Prostate gland (tissue), 2 donors: ENCODE results near the gene FREM2. TPM values are rescaled to one million over a fixed set of nuclear protein-coding genes. Genes with fewer than 3 reads are reported as not detected.

Experiments used
- DNase-seq: peaks from one replicate; pipeline ENCODE4 v3.0.0-alpha.2; 2019; ENCODE audit warnings: low spot score
- H3K27ac ChIP-seq, 2 donors: fragments of 200-600 bp; sonication (generic); 2 replicates each; pipeline ENCODE4 v1.5.1; 2017 to 2019
- H3K27me3 ChIP-seq: fragments of 200-600 bp; sonication (generic); replicated peaks from 2 replicates; pipeline ENCODE4 v1.5.1; 2019; ENCODE audit not compliant: insufficient read depth
- H3K36me3 ChIP-seq, 2 donors: fragments of 200-600 bp; sonication (generic); 1 replicate in 1 of 2; 2 replicates in 1 of 2; pipeline versions ENCODE4 v1.5.1 to v1.8.1; 2017 to 2019
- H3K4me1 ChIP-seq: fragments of 200-600 bp; sonication (generic); replicated peaks from 2 replicates; pipeline ENCODE4 v1.5.1; 2019
- H3K4me3 ChIP-seq, 2 donors: fragments of 200-600 bp; sonication (generic); 2 replicates each; pipeline ENCODE4 v1.5.1; 2017 to 2019
- H3K9me3 ChIP-seq: fragments of 200-600 bp; sonication (generic); 2 replicates; pipeline ENCODE4 v1.5.1; 2017
- CTCF ChIP-seq, 4 experiments: fragments of 200-600 bp in 2 of 4; fragments of 450-650 bp in 2 of 4; sonication (generic) in 2 of 4; IDR thresholded peaks; 1 replicate in 3 of 4; 2 replicates in 1 of 4; pipeline ENCODE4 v1.5.1; 2016 to 2019; ENCODE audit warnings: antibody characterized with exemption in 4 of 4, mild to moderate bottlenecking in 2 of 4, moderate library complexity in 2 of 4
- POLR2A ChIP-seq: fragments of 450-650 bp; IDR thresholded peaks from one replicate; pipeline ENCODE4 v1.6.1; 2016; ENCODE audit warnings: antibody characterized with exemption, mild to moderate bottlenecking
- POLR2AphosphoS5 ChIP-seq: sonication (generic); formaldehyde crosslinking; IDR thresholded peaks from one replicate; pipeline ENCODE4 v1.6.1; 2017; ENCODE audit warnings: antibody characterized with exemption
- WGBS: methylation state at CpG from one replicate; pipeline ENCODE4 v1.1.5; 2018; 5-methylcytosine and 5-hydroxymethylcytosine counted together
- intact Hi-C: fragments of 100-400 bp; cut with DNase I; formaldehyde crosslinking; loops from one replicate; pipeline ENCODE4 v1.14.2; 2022
- total RNA-seq, 2 donors: library from RNA; depleted of rRNA; stranded (reverse); fragments of >200 nt; gene quantifications; one replicate each; pipeline ENCODE4 v1.1.0, GENCODE V29; 2016

Gene FREM2
- total RNA-seq, 2 donors from 2014 or later: 3.1 to 5.9 TPM

- intact Hi-C loops: loop anchor here (2.0 kb wide), 1 partner anchor 81 kb away; the partner anchor contains the start of gene FREM2
- no peaks in the 10 kb centered on the region for H3K9me3 ChIP-seq
- DNase-seq: no peak
Observed at GRCh38 chr13:38767506-38768265, 80.8 kb downstream of the FREM2 start.

GRCh38 chr13:38769526-38769925 is 82.6 kb downstream of the FREM2 start:
- TF ChIP-seq POLR2AphosphoS5 (no peak), POLR2A (no peak), CTCF (IDR thresholded peaks at IDR 0.05) (no peak)
- intact Hi-C loops: no loop called here
- H3K4me1 ChIP-seq: no peaks in the 10 kb centered on the region

More at GRCh38 chr13:38767506-38768265, 80.8 kb downstream of the FREM2 start:
- no peak for TF ChIP-seq POLR2AphosphoS5
- TF ChIP-seq CTCF (IDR thresholded peaks at IDR 0.05): no peak
- TF ChIP-seq POLR2A: no peak
- Histone ChIP-seq H3K4me3 (no peak overlapping the region), H3K27me3 (no peaks in the 10 kb centered on the region), H3K4me1 (no peaks in the 10 kb centered on the region), H3K36me3 (no peaks in the 10 kb centered on the region), H3K27ac (no peak overlapping the region)
- WGBS: 60% methylated on average over 1 of the region's 1 CpG

GRCh38 chr13:38775085-38775484 is 88.2 kb downstream of the FREM2 start:
- H3K9me3 ChIP-seq: no peaks in the 10 kb centered on the region
- H3K27me3 ChIP-seq: no peaks in the 10 kb centered on the region
- DNase-seq: no peak
- H3K4me3 ChIP-seq: no peak overlapping the region
- H3K36me3 ChIP-seq: no peaks in the 10 kb centered on the region
- no peak overlapping the region for H3K27ac ChIP-seq
- TF ChIP-seq CTCF (IDR thresholded peaks at IDR 0.05) (no peak), POLR2A (no peak), POLR2AphosphoS5 (no peak)
- intact Hi-C loops: no loop called here
- 57% methylated on average over 5 of the region's 5 CpGs for WGBS
- no peaks in the 10 kb centered on the region for H3K4me1 ChIP-seq

More at GRCh38 chr13:38769526-38769925, 82.6 kb downstream of the FREM2 start:
- no peaks in the 10 kb centered on the region for H3K27me3 ChIP-seq
- no peak overlapping the region for H3K4me3 ChIP-seq
- H3K36me3 ChIP-seq: no peaks in the 10 kb centered on the region
- WGBS: 89% methylated on average over 7 of the region's 7 CpGs
- H3K27ac ChIP-seq: no peak overlapping the region
- H3K9me3 ChIP-seq: no peaks in the 10 kb centered on the region
- no peak for DNase-seq

GRCh38 chr13:38777347-38778119 is 90.7 kb downstream of the FREM2 start:
- Histone ChIP-seq H3K27me3 (no peaks in the 10 kb centered on the region), H3K4me3 (no peak overlapping the region), H3K4me1 (no peaks in the 10 kb centered on the region), H3K36me3 (no peaks in the 10 kb centered on the region), H3K27ac (no peak overlapping the region), H3K9me3 (no peaks in the 10 kb centered on the region)
- 73% methylated on average over 6 of the region's 6 CpGs for WGBS
- TF ChIP-seq POLR2A (no peak), POLR2AphosphoS5 (no peak), CTCF (IDR thresholded peaks at IDR 0.05) (no peak)
- intact Hi-C loops: no loop called here
- DNase-seq: no peak
